ENCODE results near the gene ARID4B.

The ARID4B gene

GRCh38 chr1:235279694-235280093 is 48.3 kb downstream of the ARID4B start:
- no peak overlapping the region for H3K27ac ChIP-seq (ENCODE audit: low read depth, low read length)
- H4K12ac ChIP-seq (ENCODE audit: low read depth, low read length), result no peak overlapping the region
- no peak overlapping the region for H2AFZ ChIP-seq (ENCODE audit: insufficient read depth, low read length, poor library complexity)
- H3K4me3 ChIP-seq (ENCODE audit: low read depth, low read length), result no peak overlapping the region
- H3K14ac ChIP-seq (ENCODE audit: low read length), result no peak overlapping the region
- no peak overlapping the region for H2AK5ac ChIP-seq (ENCODE audit: low read length)
- H3K79me1 ChIP-seq (ENCODE audit: low read length), result no peaks in the 10 kb centered on the region
- H3K4ac ChIP-seq (ENCODE audit: low read depth, low read length), result no peak overlapping the region
- H3K36me3 ChIP-seq (ENCODE audit: control insufficient read depth in 1 of 2, insufficient read depth in 2 of 2, low read length in 2 of 2), result no peaks in the 10 kb centered on the region
- no peak overlapping the region for H2BK12ac ChIP-seq (ENCODE audit: low read length)
- no peak overlapping the region for H4K8ac ChIP-seq (ENCODE audit: low read depth, low read length)
- no peak overlapping the region for H2BK120ac ChIP-seq (ENCODE audit: insufficient read depth, low read length, poor library complexity)
- peaks cover 5 to 10% of the 10 kb centered on the region in 2 experiments for H3K4me1 ChIP-seq (ENCODE audit: control insufficient read depth in 1 of 2, insufficient read depth in 2 of 2, low read length in 2 of 2)
- WGBS (ENCODE audit: extremely low coverage, insufficient coverage, insufficient read length), result no CpG with 5 or more reads among the region's 5 CpGs
- no peaks in the 10 kb centered on the region for H3K27me3 ChIP-seq (ENCODE audit: insufficient read depth, low read length)
- H3K79me2 ChIP-seq (ENCODE audit: control insufficient read depth, insufficient read depth, low read length, poor library complexity), result peaks cover 17% of the 10 kb centered on the region
- no peak overlapping the region for H3K18ac ChIP-seq (ENCODE audit: low read length)
- H3K9me3 ChIP-seq (ENCODE audit: insufficient read depth, low read depth, low read length), result no peaks in the 10 kb centered on the region
- H3K4me2 ChIP-seq (ENCODE audit: low read length), result no peak overlapping the region
- no peak overlapping the region for H4K91ac ChIP-seq (ENCODE audit: low read depth, low read length)
- no peak overlapping the region for H3K9ac ChIP-seq (ENCODE audit: low read length)
- peak in 1 of 2 donors; percentile 13 for DNase-seq
- H3K23ac ChIP-seq (ENCODE audit: low read length), result no peak overlapping the region
- no peak overlapping the region for H2BK5ac ChIP-seq (ENCODE audit: low read depth, low read length, poor library complexity)

DNA sequence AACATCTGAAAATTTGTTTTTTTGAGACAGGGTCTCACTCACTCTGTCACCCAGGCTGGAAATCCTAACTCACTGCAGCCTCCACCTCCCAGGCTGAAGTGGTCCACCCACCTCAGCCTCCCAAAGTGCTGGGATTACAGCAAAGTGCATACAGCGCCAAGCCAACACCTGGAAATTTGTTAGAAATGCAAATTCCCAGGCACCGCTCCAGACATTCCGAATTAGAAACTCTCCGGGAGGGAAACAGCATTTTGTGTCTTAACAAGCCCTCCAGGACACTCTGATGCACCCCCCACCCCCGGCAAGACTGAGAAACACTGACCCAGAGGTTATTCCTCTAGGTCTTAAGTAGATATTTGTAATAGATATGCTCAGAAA is 49.1 kb downstream of the ARID4B start:
- no CpG with 5 or more reads among the region's 5 CpGs for WGBS (ENCODE audit: extremely low coverage, insufficient coverage, insufficient read length)
- no peak overlapping the region for H4K12ac ChIP-seq (ENCODE audit: low read depth, low read length)
- no peak overlapping the region for H2AK5ac ChIP-seq (ENCODE audit: low read length)

DNA sequence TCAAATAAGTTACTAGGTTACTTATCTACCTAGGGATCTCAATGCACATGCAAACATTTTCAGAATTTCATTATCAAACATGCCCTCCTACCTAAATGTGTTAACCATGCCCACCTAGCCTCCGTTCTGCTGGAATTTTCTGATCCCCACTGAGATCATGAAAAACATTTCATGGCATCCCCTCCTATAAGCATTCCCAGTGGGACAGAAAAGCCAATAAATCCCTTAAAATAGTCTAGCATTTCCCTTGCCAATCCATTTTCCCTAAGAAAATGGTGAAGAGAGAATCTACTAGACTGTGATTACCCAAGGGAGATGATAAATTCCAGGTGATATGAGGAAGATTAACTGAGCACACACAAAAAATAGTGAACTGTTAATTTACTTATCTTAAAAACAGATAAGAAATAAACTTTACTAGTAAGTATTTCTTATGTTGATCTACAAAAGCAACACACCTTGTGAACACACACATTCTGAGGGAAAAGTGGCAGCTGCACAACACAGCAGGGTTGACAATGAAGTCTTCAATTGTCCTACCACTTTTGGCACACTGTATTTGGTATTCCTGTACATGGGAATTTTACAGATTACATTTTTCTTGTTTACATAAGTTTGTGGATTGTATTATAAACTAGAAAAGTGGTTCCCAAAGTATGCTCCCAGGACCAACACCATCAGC is 49.6 kb downstream of the ARID4B start:
- Histone ChIP-seq H3K9me3 (ENCODE audit: insufficient read depth, low read depth, low read length) (no peaks in the 10 kb centered on the region), H3K27me3 (ENCODE audit: insufficient read depth, low read length) (no peaks in the 10 kb centered on the region), H3K27ac (ENCODE audit: low read depth, low read length) (no peak overlapping the region), H3K9ac (ENCODE audit: low read length) (no peak overlapping the region), H3K4me3 (ENCODE audit: low read depth, low read length) (no peak overlapping the region), H4K91ac (ENCODE audit: low read depth, low read length) (no peak overlapping the region), H3K23ac (ENCODE audit: low read length) (no peak overlapping the region), H3K18ac (ENCODE audit: low read length) (no peak overlapping the region), H3K79me2 (ENCODE audit: control insufficient read depth, insufficient read depth, low read length, poor library complexity) (peaks cover 13% of the 10 kb centered on the region), H3K36me3 (ENCODE audit: control insufficient read depth in 1 of 2, insufficient read depth in 2 of 2, low read length in 2 of 2) (no peaks in the 10 kb centered on the region), H2AFZ (ENCODE audit: insufficient read depth, low read length, poor library complexity) (no peak overlapping the region), H4K12ac (ENCODE audit: low read depth, low read length) (no peak overlapping the region), H2BK12ac (ENCODE audit: low read length) (no peak overlapping the region), H4K8ac (ENCODE audit: low read depth, low read length) (no peak overlapping the region), H3K14ac (ENCODE audit: low read length) (no peak overlapping the region), H2BK5ac (ENCODE audit: low read depth, low read length, poor library complexity) (no peak overlapping the region), H3K79me1 (ENCODE audit: low read length) (no peaks in the 10 kb centered on the region), H3K4me1 (ENCODE audit: control insufficient read depth in 1 of 2, insufficient read depth in 2 of 2, low read length in 2 of 2) (peaks cover 5 to 10% of the 10 kb centered on the region in 2 experiments), H3K4me2 (ENCODE audit: low read length) (no peak overlapping the region), H2AK5ac (ENCODE audit: low read length) (no peak overlapping the region), H3K4ac (ENCODE audit: low read depth, low read length) (no peak overlapping the region), H2BK120ac (ENCODE audit: insufficient read depth, low read length, poor library complexity) (no peak overlapping the region)
- DNase-seq, result no peak
- WGBS (ENCODE audit: extremely low coverage, insufficient coverage, insufficient read length), result no CpG with 5 or more reads among the region's 1 CpG

More for the DNA sequence above, 49.1 kb downstream of the ARID4B start:
- H4K8ac ChIP-seq (ENCODE audit: low read depth, low read length), result no peak overlapping the region
- no peak overlapping the region for H3K4me3 ChIP-seq (ENCODE audit: low read depth, low read length)
- no peaks in the 10 kb centered on the region for H3K36me3 ChIP-seq (ENCODE audit: control insufficient read depth in 1 of 2, insufficient read depth in 2 of 2, low read length in 2 of 2)
- H3K27me3 ChIP-seq (ENCODE audit: insufficient read depth, low read length), result no peaks in the 10 kb centered on the region
- no peak overlapping the region for H3K9ac ChIP-seq (ENCODE audit: low read length)
- H2BK5ac ChIP-seq (ENCODE audit: low read depth, low read length, poor library complexity), result no peak overlapping the region
- H2BK12ac ChIP-seq (ENCODE audit: low read length), result no peak overlapping the region
- no peak overlapping the region for H3K23ac ChIP-seq (ENCODE audit: low read length)
- no peaks in the 10 kb centered on the region for H3K79me1 ChIP-seq (ENCODE audit: low read length)
- H2BK120ac ChIP-seq (ENCODE audit: insufficient read depth, low read length, poor library complexity), result no peak overlapping the region
- no peak for DNase-seq
- H3K79me2 ChIP-seq (ENCODE audit: control insufficient read depth, insufficient read depth, low read length, poor library complexity), result peaks cover 14% of the 10 kb centered on the region
- H2AFZ ChIP-seq (ENCODE audit: insufficient read depth, low read length, poor library complexity), result no peak overlapping the region
- no peak overlapping the region for H3K27ac ChIP-seq (ENCODE audit: low read depth, low read length)
- H4K91ac ChIP-seq (ENCODE audit: low read depth, low read length), result no peak overlapping the region
- peaks cover 5 to 10% of the 10 kb centered on the region in 2 experiments for H3K4me1 ChIP-seq (ENCODE audit: control insufficient read depth in 1 of 2, insufficient read depth in 2 of 2, low read length in 2 of 2)
- H3K9me3 ChIP-seq (ENCODE audit: insufficient read depth, low read depth, low read length), result no peaks in the 10 kb centered on the region
- no peak overlapping the region for H3K18ac ChIP-seq (ENCODE audit: low read length)
- no peak overlapping the region for H3K14ac ChIP-seq (ENCODE audit: low read length)
- peak overlapping the region; percentile 4 for H3K4ac ChIP-seq (ENCODE audit: low read depth, low read length)
- H3K4me2 ChIP-seq (ENCODE audit: low read length), result peak overlapping the region; percentile 27

GRCh38 chr1:235277709-235278108 is 50.3 kb downstream of the ARID4B start:
- H3K27ac ChIP-seq (ENCODE audit: low read depth, low read length), result no peak overlapping the region
- no peak overlapping the region for H2AFZ ChIP-seq (ENCODE audit: insufficient read depth, low read length, poor library complexity)
- no peak overlapping the region for H3K4ac ChIP-seq (ENCODE audit: low read depth, low read length)
- no peaks in the 10 kb centered on the region for H3K36me3 ChIP-seq (ENCODE audit: control insufficient read depth in 1 of 2, insufficient read depth in 2 of 2, low read length in 2 of 2)
- H3K4me2 ChIP-seq (ENCODE audit: low read length), result no peak overlapping the region
- H2BK120ac ChIP-seq (ENCODE audit: insufficient read depth, low read length, poor library complexity), result no peak overlapping the region
- H3K23ac ChIP-seq (ENCODE audit: low read length), result no peak overlapping the region
- no peaks in the 10 kb centered on the region for H3K9me3 ChIP-seq (ENCODE audit: insufficient read depth, low read depth, low read length)
- no peak overlapping the region for H2BK12ac ChIP-seq (ENCODE audit: low read length)
- no peak overlapping the region for H4K91ac ChIP-seq (ENCODE audit: low read depth, low read length)
- H4K8ac ChIP-seq (ENCODE audit: low read depth, low read length), result no peak overlapping the region
- H2BK5ac ChIP-seq (ENCODE audit: low read depth, low read length, poor library complexity), result no peak overlapping the region
- DNase-seq, result no peak
- no peaks in the 10 kb centered on the region for H3K79me1 ChIP-seq (ENCODE audit: low read length)
- no peak overlapping the region for H2AK5ac ChIP-seq (ENCODE audit: low read length)
- H3K27me3 ChIP-seq (ENCODE audit: insufficient read depth, low read length), result no peaks in the 10 kb centered on the region
- no peak overlapping the region for H4K12ac ChIP-seq (ENCODE audit: low read depth, low read length)
- peaks cover 5 to 10% of the 10 kb centered on the region in 2 experiments for H3K4me1 ChIP-seq (ENCODE audit: control insufficient read depth in 1 of 2, insufficient read depth in 2 of 2, low read length in 2 of 2)
- no peak overlapping the region for H3K9ac ChIP-seq (ENCODE audit: low read length)
- no peak overlapping the region for H3K18ac ChIP-seq (ENCODE audit: low read length)
- peaks cover 16% of the 10 kb centered on the region for H3K79me2 ChIP-seq (ENCODE audit: control insufficient read depth, insufficient read depth, low read length, poor library complexity)
- H3K14ac ChIP-seq (ENCODE audit: low read length), result no peak overlapping the region
- no peak overlapping the region for H3K4me3 ChIP-seq (ENCODE audit: low read depth, low read length)

Measured in trophoblast cell (in vitro differentiated cells and primary cell).